ENCODE results near the gene LCN10. TPM values are rescaled to one million over a fixed set of nuclear protein-coding genes. Genes with fewer than 3 reads are reported as not detected.
"Not testable (repeated sequence)": the region's sequence is repeated elsewhere in the genome, so short reads cannot be mapped to it uniquely, and the experiment has no call there.

LCN10 gene
- 0.30 TPM for total RNA-seq
- 1 to 10 TPM; 1.6 to 3.9 (median 3.0) TPM for polyA plus RNA-seq

- Histone ChIP-seq H3K4me3 (ENCODE audit: low read depth, low read length) (peak within 1 kb of the TSS; percentile 19), H3K9me3 (ENCODE audit: control insufficient read depth in 2 of 2, low read length in 2 of 2) (no peaks in the 10 kb centered on the region), H3K27me3 (ENCODE audit: control insufficient read depth, insufficient read depth, low read length) (no peaks in the 10 kb centered on the region), H3K4me1 (ENCODE audit: control insufficient read depth, insufficient read depth, low read length, poor library complexity, severe bottlenecking) (peaks cover 17% of the 10 kb centered on the region), H3K27ac (ENCODE audit: insufficient read depth, low read length, poor library complexity, severe bottlenecking) (no peak within 1 kb of the TSS), H3K36me3 (ENCODE audit: control insufficient read depth, insufficient read depth, low read length) (no peaks in the 10 kb centered on the region)
- Mint-ChIP-seq H3K4me3 (peak within 1 kb of the TSS; percentile 38 to 86 (median 66)), H3K27me3 (no peaks in the 10 kb centered on the region), H3K9me3 (peaks cover 0 to 2% (median 0%) of the 10 kb centered on the region in 7 donors), H3K27ac (peak within 1 kb of the TSS in 2 of 3 donors; percentile 49 to 52), H3K4me1 (peaks cover 0 to 11% (median 0%) of the 10 kb centered on the region in 4 donors), H3K36me3 (no peaks in the 10 kb centered on the region)
- ATAC-seq (ENCODE audit: low read depth in 2 of 2) (peak in 1 of 2 donors; percentile 11), DNase-seq (no peak)
These were observed at the start of gene LCN10 for GRCh38 chr9:136742591-136743391. LCN10 (minus strand) TSS chr9:136742940; CDS start chr9:136742903, 37 bp downstream.

GRCh38 chr9:136791516-136792276, 49.0 kb upstream of the LCN10 start:
- Mint-ChIP-seq H3K4me3 (peak overlapping the region; percentile 87 to 96 (median 88)), H3K27me3 (peaks cover 14% of the 10 kb centered on the region), H3K4me1 (peaks cover 5 to 50% (median 13%) of the 10 kb centered on the region in 4 donors), H3K9me3 (no peaks in the 10 kb centered on the region), H3K36me3 (no peaks in the 10 kb centered on the region), H3K27ac (peak overlapping the region; percentile 90 to 95 (median 93))
- Histone ChIP-seq H3K36me3 (ENCODE audit: control insufficient read depth, insufficient read depth, low read length) (peaks cover 3% of the 10 kb centered on the region), H3K27ac (ENCODE audit: insufficient read depth, low read length, poor library complexity, severe bottlenecking) (peak overlapping the region; percentile 97), H3K27me3 (ENCODE audit: control insufficient read depth, insufficient read depth, low read length) (no peaks in the 10 kb centered on the region), H3K9me3 (ENCODE audit: control insufficient read depth in 2 of 2, low read length in 2 of 2) (no peaks in the 10 kb centered on the region), H3K4me1 (ENCODE audit: control insufficient read depth, insufficient read depth, low read length, poor library complexity, severe bottlenecking) (peaks cover 30% of the 10 kb centered on the region), H3K4me3 (ENCODE audit: low read depth, low read length) (peak overlapping the region; percentile 19)
- ATAC-seq (ENCODE audit: low read depth in 2 of 2) (no peak), DNase-seq (peak; percentile 60 to 75 (median 74))

- Mint-ChIP-seq H3K4me1 (peaks cover 0 to 42% (median 10%) of the 10 kb centered on the region in 4 donors), H3K27me3 (peaks cover 6% of the 10 kb centered on the region), H3K36me3 (no peaks in the 10 kb centered on the region), H3K4me3 (peak within 1 kb of the TSS; percentile 87 to 96 (median 88)), H3K9me3 (no peaks in the 10 kb centered on the region), H3K27ac (peak within 1 kb of the TSS; percentile 90 to 95 (median 93))
- peak within 1 kb of the TSS; percentile 97 for H3K27ac ChIP-seq (ENCODE audit: insufficient read depth, low read length, poor library complexity, severe bottlenecking)
- H3K36me3 ChIP-seq (ENCODE audit: control insufficient read depth, insufficient read depth, low read length), result peaks cover 3% of the 10 kb centered on the region
- H3K4me3 ChIP-seq (ENCODE audit: low read depth, low read length), result peak within 1 kb of the TSS; percentile 57
- ATAC-seq (ENCODE audit: low read depth in 2 of 2), result peak; percentile 88 to 89
- no peaks in the 10 kb centered on the region for H3K27me3 ChIP-seq (ENCODE audit: control insufficient read depth, insufficient read depth, low read length)
- H3K9me3 ChIP-seq (ENCODE audit: control insufficient read depth in 2 of 2, low read length in 2 of 2), result no peaks in the 10 kb centered on the region
- H3K4me1 ChIP-seq (ENCODE audit: control insufficient read depth, insufficient read depth, low read length, poor library complexity, severe bottlenecking), result peaks cover 27% of the 10 kb centered on the region
- DNase-seq, result peak; percentile 99
These were observed 48.1 kb upstream of the LCN10 start, which contains the start of gene TMEM141 for GRCh38 chr9:136790640-136791515. TMEM141 (plus strand) TSS chr9:136791344; CDS start chr9:136791371, 27 bp downstream.

- no peak overlapping the region for H3K4me3 ChIP-seq (ENCODE audit: low read depth, low read length)
- Mint-ChIP-seq H3K27me3 (peaks cover 9% of the 10 kb centered on the region), H3K4me3 (no peak overlapping the region), H3K36me3 (no peaks in the 10 kb centered on the region), H3K9me3 (no peaks in the 10 kb centered on the region), H3K4me1 (peaks cover 5 to 37% (median 10%) of the 10 kb centered on the region in 4 donors), H3K27ac (peak overlapping the region in 1 of 3 donors; percentile 60)
- no peaks in the 10 kb centered on the region for H3K27me3 ChIP-seq (ENCODE audit: control insufficient read depth, insufficient read depth, low read length)
- DNase-seq, result no peak
- H3K4me1 ChIP-seq (ENCODE audit: control insufficient read depth, insufficient read depth, low read length, poor library complexity, severe bottlenecking), result peaks cover 26% of the 10 kb centered on the region
- no peak for ATAC-seq (ENCODE audit: low read depth in 2 of 2)
- H3K9me3 ChIP-seq (ENCODE audit: control insufficient read depth in 2 of 2, low read length in 2 of 2), result no peaks in the 10 kb centered on the region
- H3K36me3 ChIP-seq (ENCODE audit: control insufficient read depth, insufficient read depth, low read length), result peaks cover 3% of the 10 kb centered on the region
- H3K27ac ChIP-seq (ENCODE audit: insufficient read depth, low read length, poor library complexity, severe bottlenecking), result no peak overlapping the region
These were observed 46.8 kb upstream of the LCN10 start for GRCh38 chr9:136789523-136789937.

GRCh38 chr9:136788644-136789522, 46.1 kb upstream of the LCN10 start:
- peaks cover 5 to 37% (median 10%) of the 10 kb centered on the region in 4 donors for H3K4me1 Mint-ChIP-seq
- not testable (repeated sequence) for DNase-seq; H3K27ac ChIP-seq (ENCODE audit: insufficient read depth, low read length, poor library complexity, severe bottlenecking); H3K27ac Mint-ChIP-seq; H3K9me3 Mint-ChIP-seq; ATAC-seq (ENCODE audit: low read depth in 2 of 2); H3K4me3 ChIP-seq (ENCODE audit: low read depth, low read length); H3K27me3 ChIP-seq (ENCODE audit: control insufficient read depth, insufficient read depth, low read length); H3K36me3 ChIP-seq (ENCODE audit: control insufficient read depth, insufficient read depth, low read length); H3K36me3 Mint-ChIP-seq; H3K9me3 ChIP-seq (ENCODE audit: control insufficient read depth in 2 of 2, low read length in 2 of 2)
- H3K4me1 ChIP-seq (ENCODE audit: control insufficient read depth, insufficient read depth, low read length, poor library complexity, severe bottlenecking), result peaks cover 26% of the 10 kb centered on the region
- peaks cover 14% of the 10 kb centered on the region for H3K27me3 Mint-ChIP-seq
- H3K4me3 Mint-ChIP-seq, result peak overlapping the region in 1 of 4 donors; percentile 31

- Mint-ChIP-seq H3K36me3 (no peaks in the 10 kb centered on the region), H3K27me3 (peaks cover 14% of the 10 kb centered on the region), H3K4me1 (peaks cover 5 to 29% (median 10%) of the 10 kb centered on the region in 4 donors), H3K4me3 (peak overlapping the region in 1 of 4 donors; percentile 1), H3K9me3 (no peaks in the 10 kb centered on the region), H3K27ac (no peak overlapping the region)
- DNase-seq (peak; percentile 66 to 76 (median 76)), ATAC-seq (ENCODE audit: low read depth in 2 of 2) (no peak)
- Histone ChIP-seq H3K36me3 (ENCODE audit: control insufficient read depth, insufficient read depth, low read length) (no peaks in the 10 kb centered on the region), H3K4me1 (ENCODE audit: control insufficient read depth, insufficient read depth, low read length, poor library complexity, severe bottlenecking) (peaks cover 26% of the 10 kb centered on the region), H3K4me3 (ENCODE audit: low read depth, low read length) (no peak overlapping the region), H3K27ac (ENCODE audit: insufficient read depth, low read length, poor library complexity, severe bottlenecking) (no peak overlapping the region), H3K27me3 (ENCODE audit: control insufficient read depth, insufficient read depth, low read length) (no peaks in the 10 kb centered on the region), H3K9me3 (ENCODE audit: control insufficient read depth in 2 of 2, low read length in 2 of 2) (no peaks in the 10 kb centered on the region)
These were observed 45.1 kb upstream of the LCN10 start for GRCh38 chr9:136787690-136788400.
